Neural progenitor cell (in vitro differentiated cells): ENCODE results near the gene GJC2.

Experiments
- EZH2 ChIP-seq: fragments of 200-600 bp; sonication (generic); IDR thresholded peaks from 2 replicates; pipeline ENCODE4 v1.6.1; 2017; ENCODE audit warnings: antibody characterized with exemption, mild to moderate bottlenecking, moderate library complexity
- TF ChIP-seq, protein P1 (sequence below): fragments of 200-600 bp; sonication (generic); IDR thresholded peaks from 2 replicates; pipeline ENCODE4 v1.5.1; 2017; ENCODE audit warnings: antibody characterized with exemption, mild to moderate bottlenecking

DNA sequence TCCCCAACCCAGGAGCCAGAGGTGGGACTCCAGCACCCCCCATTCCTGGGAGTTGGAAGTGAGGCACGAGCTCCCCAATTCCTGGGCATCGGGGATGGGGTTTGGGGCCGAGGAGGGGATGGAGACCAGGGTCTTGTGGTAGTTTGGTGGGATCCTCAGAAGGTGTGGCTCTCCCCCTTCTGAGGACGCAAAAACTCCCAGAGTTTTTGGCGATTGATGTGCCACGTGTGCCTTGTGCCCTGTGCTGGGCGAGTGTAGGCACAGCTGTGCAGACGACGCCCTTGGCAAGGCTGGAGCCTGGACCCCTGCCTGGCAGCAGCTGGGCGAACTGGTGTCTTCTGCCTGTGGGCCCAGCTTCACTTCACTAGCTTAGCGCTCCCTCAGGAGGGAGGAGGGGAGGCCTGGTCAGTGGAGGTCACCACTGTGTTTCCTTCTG is 7.0 kb upstream of the GJC2 start:
- TF ChIP-seq, protein P1, sequence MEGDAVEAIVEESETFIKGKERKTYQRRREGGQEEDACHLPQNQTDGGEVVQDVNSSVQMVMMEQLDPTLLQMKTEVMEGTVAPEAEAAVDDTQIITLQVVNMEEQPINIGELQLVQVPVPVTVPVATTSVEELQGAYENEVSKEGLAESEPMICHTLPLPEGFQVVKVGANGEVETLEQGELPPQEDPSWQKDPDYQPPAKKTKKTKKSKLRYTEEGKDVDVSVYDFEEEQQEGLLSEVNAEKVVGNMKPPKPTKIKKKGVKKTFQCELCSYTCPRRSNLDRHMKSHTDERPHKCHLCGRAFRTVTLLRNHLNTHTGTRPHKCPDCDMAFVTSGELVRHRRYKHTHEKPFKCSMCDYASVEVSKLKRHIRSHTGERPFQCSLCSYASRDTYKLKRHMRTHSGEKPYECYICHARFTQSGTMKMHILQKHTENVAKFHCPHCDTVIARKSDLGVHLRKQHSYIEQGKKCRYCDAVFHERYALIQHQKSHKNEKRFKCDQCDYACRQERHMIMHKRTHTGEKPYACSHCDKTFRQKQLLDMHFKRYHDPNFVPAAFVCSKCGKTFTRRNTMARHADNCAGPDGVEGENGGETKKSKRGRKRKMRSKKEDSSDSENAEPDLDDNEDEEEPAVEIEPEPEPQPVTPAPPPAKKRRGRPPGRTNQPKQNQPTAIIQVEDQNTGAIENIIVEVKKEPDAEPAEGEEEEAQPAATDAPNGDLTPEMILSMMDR = no peak
- TF ChIP-seq EZH2 = no peak
